ENCODE data around the gene SLC15A2.

Gene SLC15A2

DNA sequence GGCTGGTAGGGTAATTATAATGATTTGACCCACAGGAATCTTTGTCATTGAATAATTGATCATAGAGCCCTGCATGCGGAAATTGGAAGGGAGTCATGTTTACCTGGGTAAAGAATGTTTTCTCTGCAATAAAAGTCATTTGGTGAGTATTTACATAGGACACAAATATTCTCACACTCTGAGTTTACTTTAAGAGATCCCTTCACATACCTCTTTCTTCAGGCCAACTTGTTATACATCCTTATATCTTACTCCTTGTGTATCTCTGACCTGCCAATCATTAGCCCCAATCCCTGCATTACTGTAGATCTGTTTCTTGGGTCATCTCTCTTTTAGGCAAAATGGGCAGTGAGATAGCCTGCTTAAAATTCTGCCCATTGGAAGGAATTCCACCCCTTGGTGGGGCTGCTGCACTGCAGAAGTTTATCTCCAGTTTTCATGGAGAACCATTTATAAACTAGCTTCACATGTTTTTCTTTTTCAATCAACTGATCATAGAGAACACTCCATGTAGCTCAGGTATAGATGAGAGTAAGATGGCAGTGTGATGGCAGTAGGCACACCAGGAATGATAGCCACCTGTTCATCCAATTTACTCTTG lies 81.6 kb downstream of the SLC15A2 start:
- DNase-seq (ENCODE audit: insufficient read length, low spot score) (no peak), FAIRE-seq (no peak)
- TF ChIP-seq POU2F2 (IDR thresholded peaks at IDR 0.05; ENCODE audit: low read depth, low read length) (no peak), POLR2AphosphoS5 (IDR thresholded peaks at IDR 0.05; ENCODE audit: low read depth, low read length) (no peak), PAX5 (IDR thresholded peaks at IDR 0.05; ENCODE audit: insufficient read depth, low read length, severe bottlenecking) (no peak), SPI1 (IDR thresholded peaks at IDR 0.05; ENCODE audit: low read depth, low read length) (no peak), TAF1 (IDR thresholded peaks at IDR 0.05; ENCODE audit: low read depth, low read length) (no peak), POLR2A (IDR thresholded peaks at IDR 0.05; ENCODE audit: low read depth, low read length) (no peak)

DNA sequence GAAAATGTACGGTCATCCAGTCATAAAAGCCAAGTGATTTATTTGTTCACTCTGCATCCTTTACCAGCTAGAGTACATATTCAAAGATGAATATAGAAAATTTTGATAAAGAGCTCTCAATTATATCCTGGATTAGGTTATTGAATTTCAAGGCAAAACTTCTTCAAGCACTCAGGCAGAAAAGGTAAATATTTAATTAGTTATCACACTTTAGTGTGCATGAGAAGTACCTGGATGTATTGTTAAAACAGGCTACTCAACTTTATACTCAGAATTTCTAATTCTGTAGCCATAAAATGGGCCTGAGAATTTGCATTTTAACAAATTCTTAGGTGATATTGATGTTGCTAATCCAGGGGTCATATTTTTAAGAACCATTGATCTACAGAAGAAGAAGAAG lies 82.5 kb downstream of the SLC15A2 start:
- DNase-seq (ENCODE audit: insufficient read length, low spot score), result no peak
- no peak for FAIRE-seq
- TF ChIP-seq SPI1 (IDR thresholded peaks at IDR 0.05; ENCODE audit: low read depth, low read length) (no peak), POLR2AphosphoS5 (IDR thresholded peaks at IDR 0.05; ENCODE audit: low read depth, low read length) (no peak), POLR2A (IDR thresholded peaks at IDR 0.05; ENCODE audit: low read depth, low read length) (no peak), PAX5 (IDR thresholded peaks at IDR 0.05; ENCODE audit: insufficient read depth, low read length, severe bottlenecking) (no peak), TAF1 (IDR thresholded peaks at IDR 0.05; ENCODE audit: low read depth, low read length) (no peak), POU2F2 (IDR thresholded peaks at IDR 0.05; ENCODE audit: low read depth, low read length) (no peak)

DNA sequence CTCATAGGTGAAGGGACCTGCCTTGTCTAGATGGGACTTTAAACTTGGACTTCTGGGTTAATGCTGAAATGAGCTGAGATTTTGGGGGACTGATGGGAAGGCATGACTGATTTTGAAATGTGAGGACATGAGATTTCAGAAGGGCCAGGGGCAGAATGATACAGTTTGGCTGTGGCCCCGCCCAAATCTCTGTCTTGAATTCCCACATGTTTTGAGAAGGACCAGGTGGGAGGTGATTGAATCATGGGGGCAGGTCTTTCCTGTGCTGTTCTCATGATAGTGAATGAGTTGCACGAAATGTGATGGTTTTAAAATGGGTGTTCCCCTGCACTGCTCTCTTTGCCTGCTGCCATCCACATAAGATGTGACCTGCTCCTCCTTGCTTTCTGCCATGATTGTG lies 85.0 kb downstream of the SLC15A2 start:
- FAIRE-seq (no peak), DNase-seq (ENCODE audit: insufficient read length, low spot score) (no peak)
- TF ChIP-seq POLR2AphosphoS5 (IDR thresholded peaks at IDR 0.05; ENCODE audit: low read depth, low read length) (no peak), SPI1 (IDR thresholded peaks at IDR 0.05; ENCODE audit: low read depth, low read length) (no peak), PAX5 (IDR thresholded peaks at IDR 0.05; ENCODE audit: insufficient read depth, low read length, severe bottlenecking) (no peak), TAF1 (IDR thresholded peaks at IDR 0.05; ENCODE audit: low read depth, low read length) (no peak), POLR2A (IDR thresholded peaks at IDR 0.05; ENCODE audit: low read depth, low read length) (no peak), POU2F2 (IDR thresholded peaks at IDR 0.05; ENCODE audit: low read depth, low read length) (no peak)

DNA sequence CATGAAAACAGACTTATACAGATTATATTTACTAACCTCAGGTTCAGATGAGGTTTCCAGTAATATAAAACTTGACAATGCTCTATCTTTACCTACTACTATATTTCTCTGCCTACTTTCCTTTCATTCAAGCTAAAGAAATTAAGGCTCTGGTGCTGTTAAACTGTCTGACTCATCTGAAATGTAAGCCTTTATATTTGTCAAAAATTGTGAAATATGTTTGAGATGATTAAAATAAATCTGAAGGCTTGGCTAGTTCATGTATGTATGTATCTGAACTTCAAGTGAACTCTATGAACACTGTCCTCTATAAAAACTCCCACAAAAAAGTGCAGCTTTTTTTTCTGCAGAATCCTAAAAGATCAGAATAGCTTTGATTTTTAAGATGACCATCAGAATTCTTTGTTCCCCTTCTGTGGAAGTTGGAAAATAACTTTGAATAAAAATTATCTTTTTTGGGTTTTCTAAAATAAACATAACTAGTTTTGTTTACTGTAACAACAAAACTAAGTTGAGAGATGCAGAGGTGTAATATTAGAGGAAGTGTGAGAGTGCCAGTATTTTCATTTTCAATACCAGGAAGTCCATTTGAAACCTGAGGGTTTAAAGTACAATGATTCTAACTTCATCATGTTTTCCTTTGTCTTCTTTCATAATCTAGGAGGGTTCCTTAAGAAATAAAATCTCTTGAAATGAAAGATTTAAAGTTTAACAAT lies 85.7 kb downstream of the SLC15A2 start:
- DNase-seq (ENCODE audit: insufficient read length, low spot score) (no peak), FAIRE-seq (no peak)
- TF ChIP-seq POLR2AphosphoS5 (IDR thresholded peaks at IDR 0.05; ENCODE audit: low read depth, low read length), result no peak
- peak; percentile 77 for TF ChIP-seq SPI1 (IDR thresholded peaks at IDR 0.05; ENCODE audit: low read depth, low read length)
- TF ChIP-seq POLR2A (IDR thresholded peaks at IDR 0.05; ENCODE audit: low read depth, low read length), result no peak
- no peak for TF ChIP-seq PAX5 (IDR thresholded peaks at IDR 0.05; ENCODE audit: insufficient read depth, low read length, severe bottlenecking)
- TF ChIP-seq TAF1 (IDR thresholded peaks at IDR 0.05; ENCODE audit: low read depth, low read length), result no peak

GRCh38 chr3:121980450-121980796 lies 86.2 kb downstream of the SLC15A2 start:
- FAIRE-seq, result peak; percentile 38
- TF ChIP-seq PAX5 (IDR thresholded peaks at IDR 0.05; ENCODE audit: insufficient read depth, low read length, severe bottlenecking) (no peak), POU2F2 (IDR thresholded peaks at IDR 0.05; ENCODE audit: low read depth, low read length) (no peak), TAF1 (IDR thresholded peaks at IDR 0.05; ENCODE audit: low read depth, low read length) (no peak), SPI1 (IDR thresholded peaks at IDR 0.05; ENCODE audit: low read depth, low read length) (no peak), POLR2A (IDR thresholded peaks at IDR 0.05; ENCODE audit: low read depth, low read length) (no peak)
- no peak for DNase-seq (ENCODE audit: insufficient read length, low spot score)

DNA sequence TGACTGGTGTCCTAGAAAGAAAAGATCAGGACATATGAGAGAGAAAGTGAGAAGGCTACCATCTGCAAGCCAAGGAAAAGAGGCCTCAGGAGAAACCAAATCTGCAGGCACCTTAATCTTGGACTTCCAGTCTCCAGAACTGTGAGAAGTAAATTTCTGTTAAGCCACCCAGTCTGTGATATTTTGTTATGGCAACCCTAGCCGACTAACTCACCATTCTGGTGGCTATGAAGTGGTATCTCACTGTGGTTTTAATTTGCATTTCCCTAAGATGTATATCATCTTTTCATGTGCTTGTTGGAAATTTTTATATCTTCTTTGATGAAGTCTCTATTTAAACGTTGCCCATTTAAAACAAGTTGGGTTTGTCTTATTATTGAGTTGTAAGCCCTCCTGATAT lies 87.3 kb downstream of the SLC15A2 start:
- no peak for TF ChIP-seq POLR2AphosphoS5 (IDR thresholded peaks at IDR 0.05; ENCODE audit: low read depth, low read length)
- no peak for TF ChIP-seq POLR2A (IDR thresholded peaks at IDR 0.05; ENCODE audit: low read depth, low read length)
- TF ChIP-seq SPI1 (IDR thresholded peaks at IDR 0.05; ENCODE audit: low read depth, low read length), result no peak
- TF ChIP-seq PAX5 (IDR thresholded peaks at IDR 0.05; ENCODE audit: insufficient read depth, low read length, severe bottlenecking), result no peak
- no peak for TF ChIP-seq TAF1 (IDR thresholded peaks at IDR 0.05; ENCODE audit: low read depth, low read length)
- TF ChIP-seq POU2F2 (IDR thresholded peaks at IDR 0.05; ENCODE audit: low read depth, low read length), result no peak
- DNase-seq (ENCODE audit: insufficient read length, low spot score) (no peak), FAIRE-seq (peak; percentile 33)

- TF ChIP-seq POU2F2 (IDR thresholded peaks at IDR 0.05; ENCODE audit: low read depth, low read length) (no peak), POLR2A (IDR thresholded peaks at IDR 0.05; ENCODE audit: low read depth, low read length) (no peak), TAF1 (IDR thresholded peaks at IDR 0.05; ENCODE audit: low read depth, low read length) (no peak), POLR2AphosphoS5 (IDR thresholded peaks at IDR 0.05; ENCODE audit: low read depth, low read length) (no peak), SPI1 (IDR thresholded peaks at IDR 0.05; ENCODE audit: low read depth, low read length) (no peak), PAX5 (IDR thresholded peaks at IDR 0.05; ENCODE audit: insufficient read depth, low read length, severe bottlenecking) (no peak)
- DNase-seq (ENCODE audit: insufficient read length, low spot score) (no peak), FAIRE-seq (no peak)
Measured at GRCh38 chr3:121985846-121986245, 91.6 kb downstream of the SLC15A2 start.

DNA sequence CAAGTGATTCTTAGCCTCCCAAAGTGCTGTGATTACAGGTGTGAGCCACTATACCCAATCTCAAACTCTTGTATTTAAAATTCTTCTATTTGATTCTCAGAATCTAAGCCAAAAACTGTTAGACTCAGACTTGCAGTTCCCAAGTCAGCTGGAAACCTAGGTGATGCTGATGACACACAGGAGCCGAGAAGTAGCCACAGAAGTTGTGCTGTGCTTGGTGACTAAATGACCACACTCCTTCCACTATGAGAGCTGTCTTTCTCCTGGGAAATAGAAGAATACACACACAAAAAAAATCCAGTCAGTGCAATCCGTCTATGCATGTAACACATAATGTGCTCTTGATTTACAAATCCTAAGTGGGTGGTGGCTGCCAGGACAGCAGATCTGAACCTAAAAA lies 93.9 kb downstream of the SLC15A2 start:
- DNase-seq (ENCODE audit: insufficient read length, low spot score) (no peak), FAIRE-seq (no peak)
- no peak for TF ChIP-seq SPI1 (IDR thresholded peaks at IDR 0.05; ENCODE audit: low read depth, low read length)
- TF ChIP-seq PAX5 (IDR thresholded peaks at IDR 0.05; ENCODE audit: insufficient read depth, low read length, severe bottlenecking), result no peak
- TF ChIP-seq POLR2A (IDR thresholded peaks at IDR 0.05; ENCODE audit: low read depth, low read length), result no peak
- TF ChIP-seq POU2F2 (IDR thresholded peaks at IDR 0.05; ENCODE audit: low read depth, low read length), result no peak
- TF ChIP-seq TAF1 (IDR thresholded peaks at IDR 0.05; ENCODE audit: low read depth, low read length), result no peak
- TF ChIP-seq POLR2AphosphoS5 (IDR thresholded peaks at IDR 0.05; ENCODE audit: low read depth, low read length), result no peak

- TF ChIP-seq PAX5 (IDR thresholded peaks at IDR 0.05; ENCODE audit: insufficient read depth, low read length, severe bottlenecking) (no peak), SPI1 (IDR thresholded peaks at IDR 0.05; ENCODE audit: low read depth, low read length) (no peak), POLR2A (IDR thresholded peaks at IDR 0.05; ENCODE audit: low read depth, low read length) (no peak), TAF1 (IDR thresholded peaks at IDR 0.05; ENCODE audit: low read depth, low read length) (no peak), POU2F2 (IDR thresholded peaks at IDR 0.05; ENCODE audit: low read depth, low read length) (no peak), POLR2AphosphoS5 (IDR thresholded peaks at IDR 0.05; ENCODE audit: low read depth, low read length) (no peak)
- no peak for DNase-seq (ENCODE audit: insufficient read length, low spot score)
- peak; percentile 23 for FAIRE-seq
Measured at GRCh38 chr3:121989943-121990342, 95.7 kb downstream of the SLC15A2 start.
